Lung (tissue), 12 donors: ENCODE data around the gene SRCAP. TPM values are rescaled to one million over a fixed set of nuclear protein-coding genes. Genes with fewer than 3 reads are reported as not detected.

Experiments
- ATAC-seq: fragments of 200-7000 bp; cut with Tn5 transposase; one replicate; pipeline ENCODE4 v1.9.1; 2020; ENCODE audit warnings: moderate number of reproducible peaks; ENCODE audit not compliant: insufficient read depth, low FRiP score
- DNase-seq, 3 donors: peaks; one replicate each; pipeline ENCODE4 v3.0.0-alpha.2; 2013 to 2017
- H3K27ac ChIP-seq, 2 donors: one replicate each; pipeline ENCODE4 v1.5.1; 2013; ENCODE audit warnings: mild to moderate bottlenecking in 2 of 2, moderate library complexity in 2 of 2, control low read depth in 1 of 2, inconsistent platforms in 1 of 2, low read depth in 1 of 2, low read length in 1 of 2
- H3K27me3 ChIP-seq, 3 donors: one replicate each; pipeline ENCODE4 v1.5.1; 2013; ENCODE audit warnings: low read length in 2 of 3; ENCODE audit not compliant: control insufficient read depth in 3 of 3, insufficient read depth in 3 of 3
- H3K36me3 ChIP-seq, 4 donors: one replicate each; pipeline ENCODE4 v1.5.1; 2013; ENCODE audit warnings: low read length in 4 of 4, mild to moderate bottlenecking in 1 of 4, moderate library complexity in 1 of 4; ENCODE audit not compliant: control insufficient read depth in 4 of 4, insufficient read depth in 4 of 4
- H3K4me1 ChIP-seq, 5 donors: one replicate each; pipeline ENCODE4 v1.5.1; 2013; ENCODE audit warnings: low read length in 5 of 5, mild to moderate bottlenecking in 2 of 5, moderate library complexity in 1 of 5; ENCODE audit not compliant: control insufficient read depth in 5 of 5, insufficient read depth in 5 of 5
- H3K4me3 ChIP-seq: one replicate; pipeline ENCODE4 v1.5.1; 2013; ENCODE audit warnings: mild to moderate bottlenecking, control low read depth, moderate library complexity
- H3K9ac ChIP-seq, 2 donors: one replicate each; pipeline ENCODE4 v1.5.1; 2013; ENCODE audit warnings: low read length in 2 of 2, control low read depth in 1 of 2; ENCODE audit not compliant: insufficient read depth in 1 of 2
- H3K9me3 ChIP-seq, 4 donors: one replicate each; pipeline ENCODE4 v1.5.1; 2013; ENCODE audit warnings: low read length in 3 of 4, mild to moderate bottlenecking in 1 of 4, moderate library complexity in 1 of 4; ENCODE audit not compliant: control insufficient read depth in 4 of 4, insufficient read depth in 3 of 4
- CTCF ChIP-seq: IDR thresholded peaks from 2 replicates; pipeline ENCODE4 v1.5.1; 2012; ENCODE audit warnings: mild to moderate bottlenecking; ENCODE audit errors: control extremely low read depth, extremely low read depth
- WGBS, 2 donors: extraction: QIAGEN DNeasy Blood & Tissue Kit; methylation state at CpG; one replicate each; pipeline ENCODE4 v1.1.7; 2013; 5-methylcytosine and 5-hydroxymethylcytosine counted together
- polyA plus RNA-seq, 2 donors: library from polyadenylated mRNA; stranded (reverse); fragments of 200-250 nt; gene quantifications; one replicate each; pipeline ENCODE4 v1.2.1, GENCODE V29; 2013
- total RNA-seq, 2 donors: library from RNA; depleted of rRNA in 1 of 2; stranded (reverse); fragments of >200 nt in 1 of 2; gene quantifications; one replicate each; pipeline ENCODE4 v1.2.1, GENCODE V29; 2014 to 2021
- donor health status: control.
- donor health status: control.
- donor health status: Bipolar disorder and iron deficiency.
- donor health status: healthy.
- donor health status: DM: yes; HTN: yes; CAD: no.

Gene SRCAP
- total and polyA plus RNA-seq, 4 donors: 13.4 to 61.0 (median 31.3) TPM

DNA sequence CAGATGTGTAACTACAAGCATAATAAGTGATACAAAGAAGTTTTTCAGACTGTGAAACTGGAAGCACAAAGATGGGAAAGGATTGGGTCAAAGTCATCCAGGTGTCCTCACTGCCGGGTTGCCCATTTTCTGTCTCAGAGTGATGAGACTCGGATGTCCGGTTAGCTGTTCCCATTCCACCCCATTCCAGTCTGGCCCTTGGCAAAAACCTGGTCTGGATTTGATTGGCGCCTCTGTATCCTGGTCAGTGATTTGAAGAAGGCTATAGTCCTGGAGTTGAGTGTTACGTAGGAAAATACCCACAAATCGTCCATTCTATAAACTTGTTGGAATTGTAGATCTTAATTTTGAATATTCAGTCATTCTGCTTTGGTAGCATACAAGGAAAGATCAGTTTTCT, 29.4 kb downstream of the SRCAP start:
- no peak overlapping the region for H3K9ac ChIP-seq
- H3K36me3 ChIP-seq: peaks cover 38 to 51% (median 47%) of the 10 kb centered on the region in 4 donors
- H3K9me3 ChIP-seq: no peaks in the 10 kb centered on the region
- TF ChIP-seq CTCF: no peak
- ATAC-seq: no peak
- H3K4me3 ChIP-seq: no peak overlapping the region
- H3K27ac ChIP-seq: no peak overlapping the region
- WGBS, 2 donors: 94% methylated on average over 6 of the region's 6 CpGs
- DNase-seq: no peak
- no peaks in the 10 kb centered on the region for H3K27me3 ChIP-seq
- no peaks in the 10 kb centered on the region for H3K4me1 ChIP-seq

GRCh38 chr16:30728899-30729672, 30.1 kb downstream of the SRCAP start:
- Histone ChIP-seq H3K36me3 (peaks cover 36 to 51% (median 47%) of the 10 kb centered on the region in 4 donors), H3K9ac (no peak overlapping the region), H3K27me3 (no peaks in the 10 kb centered on the region), H3K27ac (no peak overlapping the region), H3K9me3 (no peaks in the 10 kb centered on the region), H3K4me1 (no peaks in the 10 kb centered on the region), H3K4me3 (no peak overlapping the region)
- DNase-seq: no peak
- WGBS, 2 donors: 65 to 85% methylated on average over 17 of the region's 17 CpGs
- no peak for TF ChIP-seq CTCF
- ATAC-seq: no peak

DNA sequence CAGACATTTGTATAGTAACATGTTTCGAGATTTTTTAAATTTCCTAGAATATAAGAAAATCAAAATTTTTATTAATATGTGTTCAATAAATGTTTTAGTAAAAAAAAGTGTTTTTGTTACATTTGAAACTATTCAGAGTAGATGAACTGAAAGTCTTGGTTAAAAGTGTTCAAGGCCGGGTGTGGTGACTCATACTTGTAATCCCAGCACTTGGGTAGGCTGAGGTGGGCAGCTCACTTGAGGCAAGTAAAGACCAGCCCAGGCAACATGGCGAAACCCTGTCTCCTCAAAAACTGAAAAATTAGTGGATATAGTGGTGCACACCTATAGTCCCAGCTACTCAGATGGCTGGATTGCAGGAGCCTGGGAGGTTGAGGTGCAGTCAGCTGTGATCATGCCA, 32.4 kb downstream of the SRCAP start:
- Histone ChIP-seq H3K4me1 (no peaks in the 10 kb centered on the region), H3K36me3 (peaks cover 43 to 53% (median 49%) of the 10 kb centered on the region in 4 donors), H3K4me3 (no peak overlapping the region), H3K27me3 (no peaks in the 10 kb centered on the region), H3K27ac (no peak overlapping the region), H3K9ac (no peak overlapping the region), H3K9me3 (no peaks in the 10 kb centered on the region)
- no peak for TF ChIP-seq CTCF
- ATAC-seq: no peak
- no peak for DNase-seq
- 91 to 98% methylated on average over 3 of the region's 3 CpGs for WGBS, 2 donors
